Lung (tissue), 12 donors: ENCODE measurements around the gene TLE5. TPM values are rescaled to one million over a fixed set of nuclear protein-coding genes. Genes with fewer than 3 reads are reported as not detected.

Experiments
- ATAC-seq: fragments of 200-7000 bp; cut with Tn5 transposase; one replicate; pipeline ENCODE4 v1.9.1; 2020; ENCODE audit warnings: moderate number of reproducible peaks; ENCODE audit not compliant: insufficient read depth, low FRiP score
- DNase-seq, 3 donors: peaks; one replicate each; pipeline ENCODE4 v3.0.0-alpha.2; 2013 to 2017
- H3K27ac ChIP-seq, 2 donors: one replicate each; pipeline ENCODE4 v1.5.1; 2013; ENCODE audit warnings: mild to moderate bottlenecking in 2 of 2, moderate library complexity in 2 of 2, control low read depth in 1 of 2, inconsistent platforms in 1 of 2, low read depth in 1 of 2, low read length in 1 of 2
- H3K27me3 ChIP-seq, 3 donors: one replicate each; pipeline ENCODE4 v1.5.1; 2013; ENCODE audit warnings: low read length in 2 of 3; ENCODE audit not compliant: control insufficient read depth in 3 of 3, insufficient read depth in 3 of 3
- H3K36me3 ChIP-seq, 4 donors: one replicate each; pipeline ENCODE4 v1.5.1; 2013; ENCODE audit warnings: low read length in 4 of 4, mild to moderate bottlenecking in 1 of 4, moderate library complexity in 1 of 4; ENCODE audit not compliant: control insufficient read depth in 4 of 4, insufficient read depth in 4 of 4
- H3K4me1 ChIP-seq, 5 donors: one replicate each; pipeline ENCODE4 v1.5.1; 2013; ENCODE audit warnings: low read length in 5 of 5, mild to moderate bottlenecking in 2 of 5, moderate library complexity in 1 of 5; ENCODE audit not compliant: control insufficient read depth in 5 of 5, insufficient read depth in 5 of 5
- H3K4me3 ChIP-seq: one replicate; pipeline ENCODE4 v1.5.1; 2013; ENCODE audit warnings: mild to moderate bottlenecking, control low read depth, moderate library complexity
- H3K9ac ChIP-seq, 2 donors: one replicate each; pipeline ENCODE4 v1.5.1; 2013; ENCODE audit warnings: low read length in 2 of 2, control low read depth in 1 of 2; ENCODE audit not compliant: insufficient read depth in 1 of 2
- H3K9me3 ChIP-seq, 4 donors: one replicate each; pipeline ENCODE4 v1.5.1; 2013; ENCODE audit warnings: low read length in 3 of 4, mild to moderate bottlenecking in 1 of 4, moderate library complexity in 1 of 4; ENCODE audit not compliant: control insufficient read depth in 4 of 4, insufficient read depth in 3 of 4
- CTCF ChIP-seq: IDR thresholded peaks from 2 replicates; pipeline ENCODE4 v1.5.1; 2012; ENCODE audit warnings: mild to moderate bottlenecking; ENCODE audit errors: control extremely low read depth, extremely low read depth
- WGBS, 2 donors: extraction: QIAGEN DNeasy Blood & Tissue Kit; methylation state at CpG; one replicate each; pipeline ENCODE4 v1.1.7; 2013; 5-methylcytosine and 5-hydroxymethylcytosine counted together
- polyA plus RNA-seq, 2 donors: library from polyadenylated mRNA; stranded (reverse); fragments of 200-250 nt; gene quantifications; one replicate each; pipeline ENCODE4 v1.2.1, GENCODE V29; 2013
- total RNA-seq, 2 donors: library from RNA; depleted of rRNA in 1 of 2; stranded (reverse); fragments of >200 nt in 1 of 2; gene quantifications; one replicate each; pipeline ENCODE4 v1.2.1, GENCODE V29; 2014 to 2021
- donor health status: control.
- donor health status: control.
- donor health status: Bipolar disorder and iron deficiency.
- donor health status: healthy.
- donor health status: DM: yes; HTN: yes; CAD: no.

TLE5 gene
- total and polyA plus RNA-seq, 4 donors: 179 to 797 (median 410) TPM

- WGBS, 2 donors: 71 to 94% methylated on average over 4 of the region's 4 CpGs
- peaks cover 0 to 53% (median 27%) of the 10 kb centered on the region in 4 donors for H3K36me3 ChIP-seq
- no peak for TF ChIP-seq CTCF
- no peak for ATAC-seq
- no peaks in the 10 kb centered on the region for H3K27me3 ChIP-seq
- no peak for DNase-seq
- no peak overlapping the region for H3K9ac ChIP-seq
- H3K4me3 ChIP-seq: no peak overlapping the region
- no peaks in the 10 kb centered on the region for H3K9me3 ChIP-seq
- H3K4me1 ChIP-seq: no peaks in the 10 kb centered on the region
- no peak overlapping the region for H3K27ac ChIP-seq
Observed at GRCh38 chr19:3004522-3004921, 57.8 kb downstream of the TLE5 start.

- no peak overlapping the region for H3K9ac ChIP-seq
Observed at GRCh38 chr19:3003046-3003445, 59.2 kb downstream of the TLE5 start.

More at GRCh38 chr19:3003046-3003445, 59.2 kb downstream of the TLE5 start:
- no peak for TF ChIP-seq CTCF
- ATAC-seq: no peak
- H3K27me3 ChIP-seq: no peaks in the 10 kb centered on the region
- 88 to 93% methylated on average over 7 of the region's 7 CpGs for WGBS, 2 donors
- H3K36me3 ChIP-seq: peaks cover 0 to 41% (median 25%) of the 10 kb centered on the region in 4 donors
- no peaks in the 10 kb centered on the region for H3K4me1 ChIP-seq
- no peaks in the 10 kb centered on the region for H3K9me3 ChIP-seq
- no peak overlapping the region for H3K4me3 ChIP-seq
- DNase-seq: no peak
- H3K27ac ChIP-seq: no peak overlapping the region

Other genes with a start within 250 kb of the TLE5 start
- 1 to 10 TPM; 5.0 to 8.8 TPM for gene ZNF554, start 242.6 kb downstream of the TLE5 start, total RNA-seq
- 1 to 10 TPM; 1.1 to 3.1 TPM for gene ZNF554, start 242.6 kb downstream of the TLE5 start, polyA plus RNA-seq
- gene ZNF555, start 221.0 kb downstream of the TLE5 start, total RNA-seq: 1 to 10 TPM; 5.0 to 9.6 TPM
- gene ZNF555, start 221.0 kb downstream of the TLE5 start, polyA plus RNA-seq: 1 to 10 TPM; 1.6 to 2.1 TPM
- gene ZNF556, start 195.2 kb downstream of the TLE5 start, total RNA-seq: not detected
- gene ZNF556, start 195.2 kb downstream of the TLE5 start, polyA plus RNA-seq: under 1 TPM; 0.02 to 0.09 TPM
- 1 to 10 TPM; 4.3 to 4.6 TPM for gene ZNF57, start 161.6 kb downstream of the TLE5 start, total RNA-seq
- gene ZNF57, start 161.6 kb downstream of the TLE5 start, polyA plus RNA-seq: 1 to 10 TPM; 4.0 to 5.5 TPM
- gene ZNF77, start 117.5 kb downstream of the TLE5 start, total RNA-seq: 1 to 10 TPM; 3.3 to 6.7 TPM
- 1 to 10 TPM; 3.0 to 3.2 TPM for gene ZNF77, start 117.5 kb downstream of the TLE5 start, polyA plus RNA-seq
- gene TLE6, start 84.9 kb downstream of the TLE5 start, total RNA-seq: 1 to 10 TPM; 6.3 to 8.8 TPM
- gene TLE6, start 84.9 kb downstream of the TLE5 start, polyA plus RNA-seq: 1 to 10 TPM; 6.1 to 8.0 TPM
- 10 to 100 TPM; 39.8 to 47.1 TPM for gene TLE2, start 33.2 kb downstream of the TLE5 start, total RNA-seq
- gene TLE2, start 33.2 kb downstream of the TLE5 start, polyA plus RNA-seq: 10 to 100 TPM; 30.8 to 38.7 TPM
- gene GNA11, start 31.9 kb upstream of the TLE5 start, total RNA-seq: 10 to 100 TPM; 39.4 to 80.9 TPM
- 10 to 100 TPM; 36.8 to 37.1 TPM for gene GNA11, start 31.9 kb upstream of the TLE5 start, polyA plus RNA-seq
- 10 to 100 TPM; 18.6 to 36.0 TPM for gene GNA15, start 73.5 kb upstream of the TLE5 start, total RNA-seq
- 10 to 100 TPM; 21.5 to 65.4 TPM for gene GNA15, start 73.5 kb upstream of the TLE5 start, polyA plus RNA-seq
- 10 to 100 TPM in 1 of 2 donors, 1 to 10 TPM in 1; 7.3 to 18.8 TPM for gene S1PR4, start 116.3 kb upstream of the TLE5 start, total RNA-seq
- gene S1PR4, start 116.3 kb upstream of the TLE5 start, polyA plus RNA-seq: 10 to 100 TPM; 14.7 to 40.5 TPM
- 100 to 1,000 TPM in 1 of 2 donors, 10 to 100 TPM in 1; 24.8 to 117 TPM for gene NCLN, start 123.4 kb upstream of the TLE5 start, total RNA-seq
- gene NCLN, start 123.4 kb upstream of the TLE5 start, polyA plus RNA-seq: 10 to 100 TPM; 54.3 to 71.9 TPM
- gene CELF5, start 162.2 kb upstream of the TLE5 start, total RNA-seq: under 1 TPM in 1 of 2 donors, not detected in 1; 0.12 TPM
- under 1 TPM; 0.08 to 0.14 TPM for gene CELF5, start 162.2 kb upstream of the TLE5 start, polyA plus RNA-seq